ENCODE results near the gene TRPM2.
"Not testable (repeated sequence)": the region's sequence is repeated elsewhere in the genome, so short reads cannot be mapped to it uniquely, and the experiment has no call there.

TRPM2 gene

GRCh38 chr21:44399955-44400790 lies 46.8 kb downstream of the TRPM2 start:
- DNase-seq = no peak

GRCh38 chr21:44400791-44401385 lies 47.5 kb downstream of the TRPM2 start:
- DNase-seq = no peak

- DNase-seq = no peak
Measured at GRCh38 chr21:44401386-44402160, 48.2 kb downstream of the TRPM2 start.

- no peak for DNase-seq
Measured at GRCh38 chr21:44402323-44403105, 49.1 kb downstream of the TRPM2 start.

GRCh38 chr21:44403106-44404020 lies 49.9 kb downstream of the TRPM2 start:
- DNase-seq = no peak

- DNase-seq = not testable (repeated sequence)
Measured at GRCh38 chr21:44404482-44404881, 51.1 kb downstream of the TRPM2 start.

- no peak for DNase-seq
Measured at GRCh38 chr21:44405091-44405947, 51.9 kb downstream of the TRPM2 start.

GRCh38 chr21:44405948-44406872 lies 52.8 kb downstream of the TRPM2 start:
- DNase-seq = no peak

- DNase-seq = no peak
Measured at GRCh38 chr21:44406953-44407352, 53.5 kb downstream of the TRPM2 start.

- no peak for DNase-seq
Measured at GRCh38 chr21:44407493-44407892, 54.1 kb downstream of the TRPM2 start.

GRCh38 chr21:44408226-44408625 lies 54.8 kb downstream of the TRPM2 start:
- no peak for DNase-seq

GRCh38 chr21:44413566-44414290 lies 60.3 kb downstream of the TRPM2 start:
- no peak for DNase-seq

- no peak for DNase-seq
Measured at GRCh38 chr21:44414291-44415072, 61.1 kb downstream of the TRPM2 start.

GRCh38 chr21:44415073-44416025 lies 61.9 kb downstream of the TRPM2 start:
- DNase-seq = no peak

- DNase-seq = no peak
Measured at GRCh38 chr21:44416193-44416592, 62.8 kb downstream of the TRPM2 start.

GRCh38 chr21:44417621-44418107 lies 64.2 kb downstream of the TRPM2 start:
- DNase-seq = not testable (repeated sequence)
